GM04504 (cell line): ENCODE measurements around the gene SRGAP2B.
"Not testable (repeated sequence)": the region's sequence is repeated elsewhere in the genome, so short reads cannot be mapped to it uniquely, and the experiment has no call there.

Source experiments
- DNase-seq: peaks from one replicate; pipeline ENCODE4 v3.0.0-alpha.2; 2012; ENCODE audit warnings: low read depth

SRGAP2B gene

GRCh38 chr1:145041519-145041918 lies 53.6 kb downstream of the SRGAP2B start:
- DNase-seq, result not testable (repeated sequence)

- DNase-seq, result not testable (repeated sequence)
Observed at GRCh38 chr1:145036019-145036418, 59.1 kb downstream of the SRGAP2B start.

GRCh38 chr1:145033523-145033922 lies 61.6 kb downstream of the SRGAP2B start:
- DNase-seq, result not testable (repeated sequence)

DNA sequence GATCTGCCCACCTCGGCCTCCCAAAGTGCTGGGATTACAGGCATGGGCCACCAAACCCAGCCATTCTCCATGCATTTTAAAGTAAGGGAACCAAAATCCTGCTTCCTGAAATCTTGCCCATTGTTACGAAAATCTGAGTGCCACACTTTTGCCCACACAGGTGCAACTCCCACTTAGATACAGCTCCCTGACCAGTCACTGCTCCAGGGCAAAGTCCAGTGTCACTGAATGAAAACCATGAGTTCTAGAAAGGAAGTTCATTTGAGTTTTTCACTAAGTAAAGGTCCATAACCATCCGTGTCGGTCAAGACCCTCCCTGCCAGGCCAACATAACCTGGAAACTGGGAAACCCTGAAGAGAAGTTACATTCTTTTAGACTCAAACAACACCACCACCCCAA lies 67.9 kb downstream of the SRGAP2B start:
- DNase-seq, result not testable (repeated sequence)

GRCh38 chr1:145025286-145025685 lies 69.8 kb downstream of the SRGAP2B start:
- not testable (repeated sequence) for DNase-seq

- DNase-seq, result not testable (repeated sequence)
Observed at GRCh38 chr1:145022259-145022658, 72.9 kb downstream of the SRGAP2B start.

GRCh38 chr1:145021749-145022148 lies 73.4 kb downstream of the SRGAP2B start:
- DNase-seq, result not testable (repeated sequence)

- DNase-seq, result not testable (repeated sequence)
Observed at GRCh38 chr1:145019709-145020108, 75.4 kb downstream of the SRGAP2B start.

DNA sequence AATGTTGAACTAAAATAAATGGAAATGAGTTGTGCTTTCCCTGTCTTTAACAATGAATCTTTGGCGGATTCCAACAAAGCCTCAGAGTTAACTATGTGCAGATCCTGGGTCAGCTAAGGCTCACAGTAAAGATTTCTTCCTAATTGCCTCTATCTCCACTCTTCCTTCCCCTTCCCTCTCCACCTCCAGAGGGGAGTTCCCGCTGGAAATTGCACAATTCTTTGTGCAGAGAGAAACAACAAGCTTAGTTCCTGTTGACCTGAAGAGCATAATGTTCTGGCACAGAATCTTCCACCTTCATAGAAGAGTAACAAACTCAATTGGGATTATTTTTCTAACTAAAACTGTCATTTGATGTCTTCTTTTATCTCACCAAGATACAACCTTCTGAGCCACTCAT lies 77.4 kb downstream of the SRGAP2B start:
- not testable (repeated sequence) for DNase-seq

- DNase-seq, result not testable (repeated sequence)
Observed at GRCh38 chr1:145016492-145016862, 78.7 kb downstream of the SRGAP2B start.

GRCh38 chr1:145015744-145016491 lies 79.2 kb downstream of the SRGAP2B start:
- not testable (repeated sequence) for DNase-seq

GRCh38 chr1:145013353-145013752 lies 81.8 kb downstream of the SRGAP2B start:
- DNase-seq, result not testable (repeated sequence)

DNA sequence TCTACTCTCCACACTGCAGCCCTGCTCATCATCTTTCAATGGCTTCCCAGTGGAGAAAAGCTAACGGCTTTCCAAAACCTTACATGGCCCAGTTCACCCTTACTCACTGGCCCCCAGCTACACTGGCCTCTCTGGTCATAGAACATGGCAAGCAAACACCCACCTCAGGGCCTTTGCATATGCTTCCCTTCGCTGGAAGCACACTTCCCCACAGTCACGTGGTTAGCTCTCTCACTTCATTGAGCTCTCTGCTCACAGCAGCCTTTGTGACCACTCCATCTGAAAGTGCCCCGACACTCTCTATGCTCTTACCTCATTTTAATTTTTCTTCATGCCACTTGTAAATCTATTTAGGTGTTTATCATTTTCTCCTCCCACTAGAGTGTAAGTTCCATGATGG lies 83.3 kb downstream of the SRGAP2B start:
- DNase-seq, result not testable (repeated sequence)

- DNase-seq, result not testable (repeated sequence)
Observed at GRCh38 chr1:145010580-145010979, 84.5 kb downstream of the SRGAP2B start.

DNA sequence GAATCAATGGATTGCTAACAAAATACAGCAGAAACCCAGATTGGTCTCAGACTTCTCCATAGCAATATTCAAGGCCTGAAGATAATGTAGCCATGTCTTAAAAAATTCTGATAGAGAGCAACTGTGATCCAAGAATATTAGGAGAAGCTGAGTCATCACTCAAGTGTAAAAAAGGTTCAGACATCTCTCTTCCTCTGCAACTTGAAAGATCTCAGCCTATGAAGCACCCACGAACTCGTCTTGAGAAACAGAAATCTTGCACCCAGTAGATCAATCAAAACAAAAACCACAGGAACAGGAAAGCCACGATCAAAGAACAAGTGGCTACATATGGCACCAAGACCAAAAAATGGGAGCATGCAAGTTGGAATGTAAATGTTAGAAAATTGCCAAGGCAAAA lies 85.2 kb downstream of the SRGAP2B start:
- not testable (repeated sequence) for DNase-seq

DNA sequence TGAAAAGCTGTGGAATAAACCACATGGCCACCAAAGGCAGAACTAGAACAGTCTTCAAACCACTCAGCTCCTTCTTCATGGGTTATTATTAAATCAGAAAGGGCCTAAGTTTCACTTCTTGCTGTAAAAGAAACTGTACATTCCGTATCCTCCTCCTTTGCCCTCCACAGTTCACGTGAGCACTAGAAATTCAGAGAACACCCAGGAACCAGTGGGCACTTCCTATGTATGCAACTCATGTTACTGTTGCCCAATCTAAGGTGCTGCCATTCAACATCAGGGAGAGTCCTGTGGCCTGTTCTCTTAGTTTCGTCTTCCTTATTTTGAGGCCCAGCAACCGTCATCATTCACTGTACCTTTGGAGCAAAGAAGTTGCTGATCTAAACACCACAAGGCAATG lies 86.7 kb downstream of the SRGAP2B start:
- DNase-seq, result not testable (repeated sequence)

DNA sequence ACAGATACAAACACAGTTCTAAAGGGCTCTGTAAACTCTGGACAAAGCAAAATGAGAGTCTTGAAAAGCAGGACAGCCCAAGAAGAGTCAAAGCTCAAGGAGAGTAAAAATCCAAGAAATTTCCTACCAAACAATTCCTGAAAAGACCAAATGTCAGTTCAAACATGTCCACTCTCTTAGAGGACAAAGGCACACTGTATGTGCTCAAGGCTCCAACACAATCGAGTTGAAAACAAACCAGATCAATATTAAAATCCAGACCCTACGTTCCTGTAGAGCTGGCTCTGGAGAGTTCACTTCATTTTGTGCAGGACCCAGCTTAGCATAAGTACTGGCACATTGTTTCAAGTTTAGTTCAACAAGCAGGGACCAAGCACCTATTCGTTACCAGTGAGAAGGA lies 90.0 kb downstream of the SRGAP2B start:
- DNase-seq, result not testable (repeated sequence)

DNA sequence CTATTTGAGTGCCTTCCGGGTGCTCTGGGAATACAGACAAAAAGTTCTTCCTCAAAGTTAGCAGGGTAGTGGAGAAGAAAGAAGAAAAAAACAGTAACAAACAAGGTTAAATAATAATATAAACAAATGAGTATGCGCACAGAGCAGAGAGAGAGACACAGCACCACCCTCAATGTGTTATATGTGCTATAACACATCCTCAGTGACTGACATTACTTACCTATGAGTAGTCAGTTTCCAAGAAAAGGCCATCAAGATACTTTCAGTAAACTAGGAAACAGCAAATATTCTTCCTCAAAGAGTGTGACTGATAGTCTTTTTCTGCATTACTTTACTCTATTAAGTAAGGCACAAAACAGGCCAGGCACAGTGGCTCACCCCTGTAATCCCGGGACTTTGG lies 93.7 kb downstream of the SRGAP2B start:
- not testable (repeated sequence) for DNase-seq

DNA sequence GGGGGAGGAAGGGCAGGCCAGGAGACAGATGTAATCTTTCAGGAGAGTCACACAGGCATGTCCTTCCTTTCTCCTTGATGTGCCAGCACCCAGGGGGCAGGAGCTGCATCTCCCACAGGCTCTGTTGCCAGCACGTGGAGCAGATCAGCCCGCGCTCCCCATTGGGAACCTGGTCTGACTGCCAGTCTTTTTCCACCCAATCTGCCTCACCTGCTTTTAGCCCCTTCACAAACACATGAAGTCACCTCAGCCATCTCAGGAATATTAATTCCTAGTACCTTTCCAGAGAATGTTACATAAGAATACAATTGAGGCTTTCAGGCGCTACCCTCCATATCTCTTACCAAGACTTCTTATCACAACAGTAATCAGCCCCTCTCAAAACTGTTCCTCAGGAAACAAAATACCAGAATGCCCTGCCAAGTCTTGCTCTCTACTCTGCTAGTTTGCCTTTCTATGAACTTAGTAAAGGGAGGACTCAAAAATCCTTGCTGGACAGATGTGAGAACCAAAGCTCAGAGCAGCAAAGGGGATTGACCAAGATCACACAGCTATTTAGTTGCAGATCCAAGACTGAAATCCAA lies 94.3 kb downstream of the SRGAP2B start:
- not testable (repeated sequence) for DNase-seq

GRCh38 chr1:145000074-145000742 lies 94.9 kb downstream of the SRGAP2B start:
- DNase-seq, result not testable (repeated sequence)

DNA sequence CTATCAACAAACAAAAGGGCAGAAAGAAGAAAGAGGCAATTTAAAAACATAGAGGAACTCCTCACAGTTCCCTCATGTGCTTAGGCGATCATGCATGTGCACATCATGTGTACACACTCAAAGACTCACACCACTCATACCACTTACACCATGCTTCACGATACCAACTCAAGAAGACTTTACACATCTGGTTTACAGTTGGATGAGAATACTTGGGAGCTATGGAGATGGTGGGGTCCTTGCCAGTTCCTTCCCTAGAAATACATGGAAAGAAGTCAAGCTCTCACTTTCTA lies 96.2 kb downstream of the SRGAP2B start:
- not testable (repeated sequence) for DNase-seq

- not testable (repeated sequence) for DNase-seq
Observed at GRCh38 chr1:144998134-144998980, 96.8 kb downstream of the SRGAP2B start.
